ENCODE data around the gene MTA3.

- TF ChIP-seq CTCF (conservative IDR thresholded peaks at IDR 0.05 in 1 of 2, IDR thresholded peaks at IDR 0.05 in 1 of 2; ENCODE audit: low read depth in 1 of 2, low read length in 2 of 2) (no peak), EZH2 (IDR thresholded peaks at IDR 0.05; ENCODE audit: low read length, missing control alignments) (no peak)
Measured at GRCh38 chr2:42567364-42567763, 1.1 kb upstream of the MTA3 start.

Data from fibroblast of lung (primary cell).